GM23338 (cell line): ENCODE data around the gene SLC35A5. TPM values are rescaled to one million over a fixed set of nuclear protein-coding genes. Genes with fewer than 3 reads are reported as not detected.

ENCODE experiments used
- ATAC-seq: fragments of 200-7000 bp; cut with Tn5 transposase; 3 replicates; pipeline ENCODE4 v1.9.1; 2020
- DNase-seq: peaks from one replicate; pipeline ENCODE4 v3.0.0-alpha.2; 2015; ENCODE audit warnings: low spot score
- H2AFZ ChIP-seq: fragments of 200-600 bp; sonication (generic); 2 replicates; pipeline ENCODE4 v1.8.0; 2016; ENCODE audit warnings: antibody characterized with exemption, mild to moderate bottlenecking, moderate library complexity
- H3F3A ChIP-seq: fragments of 200-600 bp; sonication (generic); replicated peaks from 2 replicates; pipeline ENCODE4 v1.8.0; 2017; ENCODE audit warnings: antibody characterized with exemption, mixed run types, low read depth
- H3K27ac ChIP-seq: fragments of 200-600 bp; sonication (generic); 2 replicates; pipeline ENCODE4 v1.6.1; 2016; ENCODE audit warnings: low read depth
- H3K27me3 ChIP-seq: fragments of 200-600 bp; sonication (generic); 2 replicates; pipeline ENCODE4 v1.8.0; 2016; ENCODE audit warnings: mild to moderate bottlenecking, mixed run types, moderate library complexity; ENCODE audit not compliant: insufficient read depth
- H3K36me3 ChIP-seq: fragments of 200-600 bp; sonication (generic); 2 replicates; pipeline ENCODE4 v1.8.0; 2016; ENCODE audit warnings: mild to moderate bottlenecking; ENCODE audit not compliant: insufficient read depth
- H3K4me1 ChIP-seq: fragments of 200-600 bp; sonication (generic); 2 replicates; pipeline ENCODE4 v1.8.0; 2016; ENCODE audit warnings: mild to moderate bottlenecking, moderate library complexity; ENCODE audit not compliant: insufficient read depth
- H3K4me2 ChIP-seq: fragments of 200-600 bp; sonication (generic); 2 replicates; pipeline ENCODE4 v1.7.1; 2017; ENCODE audit warnings: mixed run types
- H3K4me3 ChIP-seq: fragments of 200-600 bp; sonication (generic); 2 replicates; pipeline ENCODE4 v1.6.1; 2016; ENCODE audit warnings: mixed run types
- H3K79me2 ChIP-seq: fragments of 200-600 bp; sonication (generic); replicated peaks from 2 replicates; pipeline ENCODE4 v1.8.0; 2017; ENCODE audit warnings: mild to moderate bottlenecking; ENCODE audit not compliant: insufficient read depth
- H3K9me2 ChIP-seq: fragments of 200-600 bp; sonication (generic); 2 replicates; pipeline ENCODE4 v1.8.0; 2017; ENCODE audit not compliant: insufficient read depth
- H4K20me1 ChIP-seq: fragments of 200-600 bp; sonication (generic); replicated peaks from 2 replicates; pipeline ENCODE4 v1.8.0; 2017; ENCODE audit warnings: mild to moderate bottlenecking; ENCODE audit not compliant: insufficient read depth
- H3K27ac Mint-ChIP-seq: 2 replicates; pipeline ENCODE4 v1.8.0; 2020; ENCODE audit warnings: inconsistent platforms, mild to moderate bottlenecking, moderate library complexity, mixed read lengths
- H3K27me3 Mint-ChIP-seq: 3 replicates; pipeline ENCODE4 v1.8.0; 2022; ENCODE audit warnings: low read depth, mild to moderate bottlenecking, moderate library complexity, mixed read lengths, inconsistent platforms; ENCODE audit not compliant: insufficient read depth, poor library complexity
- H3K36me3 Mint-ChIP-seq: 3 replicates; pipeline ENCODE4 v1.8.0; 2021; ENCODE audit warnings: low read depth, mild to moderate bottlenecking, inconsistent platforms, moderate library complexity, mixed read lengths
- H3K4me1 Mint-ChIP-seq: 3 replicates; pipeline ENCODE4 v1.8.0; 2020; ENCODE audit warnings: mild to moderate bottlenecking, inconsistent platforms, mixed read lengths
- H3K4me3 Mint-ChIP-seq: 3 replicates; pipeline ENCODE4 v1.8.0; 2021; ENCODE audit warnings: moderate library complexity, mild to moderate bottlenecking, inconsistent platforms, mixed read lengths
- H3K9me3 Mint-ChIP-seq: 3 replicates; pipeline ENCODE4 v1.8.0; 2020; ENCODE audit warnings: moderate library complexity, mild to moderate bottlenecking, inconsistent platforms, mixed read lengths
- CREB1 ChIP-seq: fragments of 250-450 bp; sonication (Bioruptor Pico); IDR thresholded peaks from 2 replicates; pipeline ENCODE4 v1.5.0; 2020; ENCODE audit warnings: low read depth, mild to moderate bottlenecking, moderate library complexity
- CTCF ChIP-seq, 2 experiments: fragments of 200-600 bp in 1 of 2; sonication (generic) in 1 of 2; conservative IDR thresholded peaks; 2 replicates each; pipeline versions ENCODE4 v1.5.1 to v1.6.1; 2016 to 2017; ENCODE audit warnings: antibody characterized with exemption in 2 of 2, low read depth in 2 of 2, mild to moderate bottlenecking in 2 of 2, moderate library complexity in 1 of 2
- ETS1 ChIP-seq: IDR thresholded peaks from 2 replicates; pipeline ENCODE4 v1.6.1; 2016; ENCODE audit warnings: antibody characterized with exemption
- EZH2 ChIP-seq: fragments of 200-600 bp; sonication (generic); IDR thresholded peaks from one replicate; pipeline ENCODE4 v1.8.0; 2017; ENCODE audit warnings: antibody characterized with exemption, mild to moderate bottlenecking, low read depth; ENCODE audit not compliant: unreplicated experiment
- EZH2phosphoT487 ChIP-seq: fragments of 200-600 bp; sonication (generic); IDR thresholded peaks from one replicate; pipeline ENCODE4 v1.8.1; 2018; ENCODE audit warnings: antibody characterized with exemption; ENCODE audit not compliant: unreplicated experiment
- JUNB ChIP-seq: IDR thresholded peaks from one replicate; pipeline ENCODE4 v1.6.1; 2016; ENCODE audit warnings: antibody characterized with exemption; ENCODE audit not compliant: unreplicated experiment
- NANOG ChIP-seq: IDR thresholded peaks from 2 replicates; pipeline ENCODE4 v1.6.1; 2016; ENCODE audit warnings: antibody characterized with exemption, borderline replicate concordance
- POLR2AphosphoS5 ChIP-seq: IDR thresholded peaks from 2 replicates; pipeline ENCODE4 v1.6.1; 2016; ENCODE audit warnings: antibody characterized with exemption, low read depth
- REST ChIP-seq: IDR thresholded peaks from one replicate; pipeline ENCODE4 v1.6.1; 2018; ENCODE audit warnings: antibody characterized with exemption; ENCODE audit not compliant: unreplicated experiment
- STAT1 ChIP-seq: IDR thresholded peaks from one replicate; pipeline ENCODE4 v1.6.1; 2016; ENCODE audit warnings: antibody characterized with exemption; ENCODE audit not compliant: unreplicated experiment
- ZNF114 ChIP-seq: fragments of 250-450 bp; sonication (Bioruptor Pico); IDR thresholded peaks from 2 replicates; pipeline ENCODE4 v1.5.0; 2020; ENCODE audit warnings: mild to moderate bottlenecking, moderate library complexity
- ZNF331 ChIP-seq: fragments of 250-450 bp; sonication (Bioruptor Pico); IDR thresholded peaks from 2 replicates; pipeline ENCODE4 v1.5.0; 2020; ENCODE audit warnings: low read depth, mild to moderate bottlenecking, moderate library complexity
- ZNF462 ChIP-seq: fragments of 250-450 bp; sonication (Bioruptor Pico); IDR thresholded peaks from 2 replicates; pipeline ENCODE4 v1.5.0; 2020; ENCODE audit warnings: mild to moderate bottlenecking, moderate library complexity
- polyA plus RNA-seq: library from polyadenylated mRNA; unstranded; fragments of >200 nt; fragmentation: Nextera tagmentation; extraction: Ambion mirVana; gene quantifications from 2 replicates; pipeline ENCODE4 v1.2.1, GENCODE V29; 2016
- total RNA-seq: library from RNA; depleted of rRNA; stranded (reverse); fragments of >200 nt; shearing (Covaris generic); gene quantifications from 2 replicates; pipeline ENCODE4 v1.2.3, GENCODE V29; 2014

The SLC35A5 gene
- total and polyA plus RNA-seq, 2 experiments from 2014 or later: 19.9 to 40.4 TPM

- TF ChIP-seq ZNF462 (CRISPR knock-in tag) (no peak), REST (no peak), ETS1 (no peak), STAT1 (no peak), EZH2phosphoT487 (no peak), JUNB (no peak), EZH2 (no peak), POLR2AphosphoS5 (no peak), NANOG (no peak), ZNF114 (CRISPR knock-in tag) (no peak), CREB1 (no peak), CTCF (conservative IDR thresholded peaks at IDR 0.05; ENCODE audit: low read depth in 2 of 2) (no peak), ZNF331 (CRISPR knock-in tag) (no peak)
- Mint-ChIP-seq H3K36me3 (peaks cover 14% of the 10 kb centered on the region; the same call in 2 of the 3 replicates), H3K27ac (no peak overlapping the region), H3K27me3 (no peaks in the 10 kb centered on the region), H3K4me3 (no peak overlapping the region), H3K4me1 (no peaks in the 10 kb centered on the region), H3K9me3 (no peaks in the 10 kb centered on the region)
- Histone ChIP-seq H3K9me2 (no peaks in the 10 kb centered on the region), H3K79me2 (peaks cover under 1% of the 10 kb centered on the region; the same call in 1 of the 2 replicates), H3K27ac (no peak overlapping the region), H3K27me3 (no peaks in the 10 kb centered on the region), H2AFZ (no peak overlapping the region), H3F3A (no peaks in the 10 kb centered on the region), H3K4me3 (no peak overlapping the region), H3K4me2 (no peak overlapping the region), H3K36me3 (peaks cover 7% of the 10 kb centered on the region), H3K4me1 (no peaks in the 10 kb centered on the region), H4K20me1 (no peaks in the 10 kb centered on the region)
- DNase-seq: no peak
- no peak for ATAC-seq
Observed at GRCh38 chr3:112546216-112546759, 15.6 kb upstream of the SLC35A5 start.
